GM23248 (cell line): ENCODE results near the gene PAQR6.

Source experiments
- EZH2 ChIP-seq: fragments of 200-600 bp; sonication (generic); IDR thresholded peaks from 2 replicates; pipeline ENCODE4 v1.6.1; 2018; ENCODE audit warnings: antibody characterized with exemption, mild to moderate bottlenecking; ENCODE audit not compliant: insufficient read depth, poor library complexity, severe bottlenecking
- EZH2phosphoT487 ChIP-seq: fragments of 200-600 bp; sonication (generic); IDR thresholded peaks from 2 replicates; pipeline ENCODE4 v1.6.1; 2018; ENCODE audit warnings: antibody characterized with exemption, moderate library complexity, mild to moderate bottlenecking, low read depth; ENCODE audit not compliant: insufficient read depth

DNA sequence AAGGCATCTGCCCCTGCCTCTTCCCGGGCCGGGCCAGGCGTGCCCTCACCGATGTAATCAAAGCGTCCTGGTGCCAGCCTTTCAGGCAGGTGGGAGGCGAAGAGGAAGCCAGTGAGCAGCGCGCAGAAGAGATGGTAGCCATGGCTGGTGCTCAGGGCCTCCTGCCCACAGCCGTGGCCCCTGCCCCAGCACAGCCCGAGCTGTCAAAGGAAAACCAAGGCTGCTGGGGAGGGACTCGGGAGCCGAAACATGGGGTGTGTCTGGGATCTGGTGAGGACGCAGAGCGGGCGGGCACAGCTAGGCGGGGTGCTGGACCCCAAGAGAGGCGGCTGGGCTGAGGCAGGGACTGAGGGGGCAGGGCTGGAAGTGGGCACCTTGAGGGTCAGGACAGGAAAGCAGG lies 3.1 kb downstream of the PAQR6 start:
- TF ChIP-seq EZH2 (no peak), EZH2phosphoT487 (no peak)
